Subcutaneous adipose tissue (tissue), 4 donors: ENCODE data around the gene RPL35. TPM values are rescaled to one million over a fixed set of nuclear protein-coding genes. Genes with fewer than 3 reads are reported as not detected.

Source experiments
- CTCF ChIP-seq: fragments of 450-650 bp; IDR thresholded peaks from one replicate; pipeline ENCODE4 v1.5.1; 2016; ENCODE audit warnings: low read depth, mild to moderate bottlenecking, control low read depth, antibody characterized with exemption, moderate library complexity
- total RNA-seq, 4 donors: library from RNA; depleted of rRNA; stranded (reverse); fragments of >200 nt; gene quantifications; one replicate each; pipeline ENCODE4 v1.1.0, GENCODE V29; 2016

RPL35 gene
- total RNA-seq, 4 donors from 2014 or later = 1,659 to 2,605 (median 2,251) TPM

DNA sequence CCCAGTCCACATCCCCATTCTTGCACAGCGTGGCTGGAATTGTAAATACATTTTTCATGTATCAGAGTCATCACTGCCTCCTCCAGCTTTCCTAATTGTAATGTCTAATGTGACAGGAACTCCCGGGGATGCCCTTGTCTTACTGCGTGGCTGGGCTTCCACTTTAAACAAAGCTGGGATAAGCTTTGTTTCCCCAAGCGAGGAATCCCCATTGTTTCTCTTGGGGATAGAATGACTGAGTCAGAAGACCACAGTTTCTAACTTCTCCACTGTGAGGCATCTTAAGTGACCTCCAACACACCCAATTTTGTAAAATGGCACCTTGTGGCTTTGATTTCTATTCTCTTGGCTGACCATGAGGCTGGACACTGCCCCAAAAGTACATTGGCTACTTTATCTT lies 22.6 kb upstream of the RPL35 start:
- no peak for TF ChIP-seq CTCF

GRCh38 chr9:124882231-124882630 lies 20.5 kb upstream of the RPL35 start:
- TF ChIP-seq CTCF = no peak

GRCh38 chr9:124881138-124881743 lies 19.5 kb upstream of the RPL35 start:
- TF ChIP-seq CTCF = no peak

DNA sequence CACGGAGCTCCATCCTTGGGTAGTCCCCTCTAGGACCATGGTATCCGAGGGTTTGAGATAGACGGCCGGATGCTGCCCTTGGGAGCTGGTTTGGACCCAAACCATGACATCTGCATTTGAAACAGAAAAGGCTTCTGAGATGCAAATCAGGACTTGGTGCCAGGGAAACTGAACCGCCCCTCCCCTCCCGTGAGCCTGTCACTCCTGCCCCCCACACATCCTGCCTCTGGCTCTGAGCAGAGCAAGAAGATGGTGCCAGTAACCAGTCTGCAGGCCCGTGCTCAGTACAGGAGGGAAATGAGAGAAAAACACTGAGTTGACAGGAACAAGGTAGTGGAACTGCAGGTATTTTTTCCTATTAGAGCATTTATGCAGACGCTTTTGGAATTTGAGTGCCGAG lies 18.7 kb upstream of the RPL35 start:
- TF ChIP-seq CTCF = no peak

- no peak for TF ChIP-seq CTCF
Observed at GRCh38 chr9:124879226-124879625, 17.5 kb upstream of the RPL35 start.

DNA sequence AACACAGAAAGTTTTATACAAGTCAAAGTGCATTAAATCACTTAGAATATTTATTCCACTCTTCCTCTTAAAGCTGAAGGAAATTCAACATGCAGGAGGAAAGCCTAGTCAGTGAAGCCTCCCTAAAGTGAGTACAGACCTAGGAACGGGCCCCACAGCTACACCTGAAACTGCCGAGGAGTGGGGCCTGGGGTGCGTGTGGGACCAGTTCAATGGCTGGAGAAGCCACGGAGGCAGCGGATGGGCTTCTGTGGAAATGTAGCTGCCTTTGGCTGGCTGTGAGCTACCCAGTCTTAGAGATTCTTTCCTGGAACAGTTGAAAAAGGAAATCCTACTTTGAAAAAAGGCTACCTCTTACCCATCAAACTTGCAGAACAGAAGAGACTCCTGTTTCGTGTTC lies 16.8 kb upstream of the RPL35 start:
- TF ChIP-seq CTCF = no peak

DNA sequence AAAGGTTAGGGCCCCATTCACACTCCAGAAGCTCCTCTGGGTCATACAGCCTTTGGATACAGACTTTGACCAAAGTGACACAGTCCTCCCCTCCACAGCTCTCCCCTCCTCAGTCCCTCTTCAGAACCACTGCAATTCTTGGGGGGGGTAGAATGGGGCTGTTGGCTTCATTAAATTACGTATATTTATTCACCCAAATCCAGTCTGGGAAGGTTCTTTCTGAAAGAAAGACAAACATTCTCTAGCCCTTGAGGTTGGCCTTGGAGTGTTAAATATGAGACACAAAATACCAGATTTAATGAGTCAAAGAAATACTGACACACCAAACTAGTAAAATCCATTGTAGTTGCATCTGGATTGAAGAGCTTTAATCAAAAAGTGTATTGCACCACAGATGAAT lies 16.3 kb upstream of the RPL35 start:
- TF ChIP-seq CTCF = no peak
